ENCODE data around the gene AGO4. TPM values are rescaled to one million over a fixed set of nuclear protein-coding genes. Genes with fewer than 3 reads are reported as not detected.

AGO4 gene
- total RNA-seq, 4 donors from 2014 or later = 10.8 to 23.6 (median 17.7) TPM

DNA sequence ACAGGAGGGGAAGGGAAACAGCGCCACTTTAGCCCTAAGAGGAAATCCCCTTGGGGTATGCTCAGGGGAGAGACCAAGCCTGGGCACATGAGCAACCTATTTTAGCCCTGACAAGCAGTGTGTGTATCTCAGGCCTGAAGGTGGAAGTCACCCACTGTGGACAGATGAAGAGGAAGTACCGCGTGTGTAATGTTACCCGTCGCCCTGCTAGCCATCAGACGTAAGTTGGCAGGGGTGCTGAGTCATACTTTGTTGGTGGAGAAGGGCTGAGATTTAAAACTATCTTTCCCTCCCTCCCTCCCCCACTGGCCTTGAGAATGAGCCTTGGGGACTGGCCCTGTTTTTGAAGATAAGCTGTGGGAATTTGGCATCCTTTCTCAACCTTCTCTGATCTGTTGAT lies 86.4 kb downstream of the AGO4 start:
- Histone ChIP-seq H3K36me3 (no peaks in the 10 kb centered on the region), H3K4me3 (no peak overlapping the region), H3K27ac (no peak overlapping the region), H3K27me3 (no peaks in the 10 kb centered on the region), H3K9me3 (no peaks in the 10 kb centered on the region), H3K4me1 (no peaks in the 10 kb centered on the region)
- no peak for DNase-seq
- intact Hi-C loops (cut with DNase I; ENCODE audit: low total_unique reads) = no loop called here
- TF ChIP-seq, protein P1, sequence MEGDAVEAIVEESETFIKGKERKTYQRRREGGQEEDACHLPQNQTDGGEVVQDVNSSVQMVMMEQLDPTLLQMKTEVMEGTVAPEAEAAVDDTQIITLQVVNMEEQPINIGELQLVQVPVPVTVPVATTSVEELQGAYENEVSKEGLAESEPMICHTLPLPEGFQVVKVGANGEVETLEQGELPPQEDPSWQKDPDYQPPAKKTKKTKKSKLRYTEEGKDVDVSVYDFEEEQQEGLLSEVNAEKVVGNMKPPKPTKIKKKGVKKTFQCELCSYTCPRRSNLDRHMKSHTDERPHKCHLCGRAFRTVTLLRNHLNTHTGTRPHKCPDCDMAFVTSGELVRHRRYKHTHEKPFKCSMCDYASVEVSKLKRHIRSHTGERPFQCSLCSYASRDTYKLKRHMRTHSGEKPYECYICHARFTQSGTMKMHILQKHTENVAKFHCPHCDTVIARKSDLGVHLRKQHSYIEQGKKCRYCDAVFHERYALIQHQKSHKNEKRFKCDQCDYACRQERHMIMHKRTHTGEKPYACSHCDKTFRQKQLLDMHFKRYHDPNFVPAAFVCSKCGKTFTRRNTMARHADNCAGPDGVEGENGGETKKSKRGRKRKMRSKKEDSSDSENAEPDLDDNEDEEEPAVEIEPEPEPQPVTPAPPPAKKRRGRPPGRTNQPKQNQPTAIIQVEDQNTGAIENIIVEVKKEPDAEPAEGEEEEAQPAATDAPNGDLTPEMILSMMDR (IDR thresholded peaks at IDR 0.05) = no peak
- TF ChIP-seq POLR2A (IDR thresholded peaks at IDR 0.05) = no peak

DNA sequence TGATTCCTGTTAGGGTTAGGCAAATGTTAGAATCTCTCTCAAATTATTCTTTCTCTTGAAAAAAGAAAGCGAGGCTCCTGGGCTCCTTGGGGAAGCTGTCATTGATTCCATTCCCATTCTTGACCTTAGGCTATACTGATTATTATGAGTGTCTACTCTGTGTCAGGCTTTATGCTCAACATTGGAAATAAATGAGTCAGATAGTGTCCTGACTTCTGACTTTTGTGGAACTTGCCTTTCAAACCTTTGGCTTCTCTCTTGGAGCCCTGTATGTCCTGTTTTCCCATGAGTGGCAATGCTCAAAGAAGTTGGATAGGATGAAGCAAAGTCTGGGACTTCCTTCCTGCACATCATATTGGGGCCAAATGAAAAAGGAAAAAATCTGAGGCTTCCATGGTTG lies 86.8 kb downstream of the AGO4 start:
- Histone ChIP-seq H3K27me3 (no peaks in the 10 kb centered on the region), H3K27ac (no peak overlapping the region), H3K9me3 (no peaks in the 10 kb centered on the region), H3K4me1 (no peaks in the 10 kb centered on the region), H3K4me3 (no peak overlapping the region), H3K36me3 (no peaks in the 10 kb centered on the region)
- no peak for DNase-seq
- intact Hi-C loops (cut with DNase I; ENCODE audit: low total_unique reads) = no loop called here
- no peak for TF ChIP-seq POLR2A (IDR thresholded peaks at IDR 0.05)
- TF ChIP-seq, protein P1 (IDR thresholded peaks at IDR 0.05) = no peak

DNA sequence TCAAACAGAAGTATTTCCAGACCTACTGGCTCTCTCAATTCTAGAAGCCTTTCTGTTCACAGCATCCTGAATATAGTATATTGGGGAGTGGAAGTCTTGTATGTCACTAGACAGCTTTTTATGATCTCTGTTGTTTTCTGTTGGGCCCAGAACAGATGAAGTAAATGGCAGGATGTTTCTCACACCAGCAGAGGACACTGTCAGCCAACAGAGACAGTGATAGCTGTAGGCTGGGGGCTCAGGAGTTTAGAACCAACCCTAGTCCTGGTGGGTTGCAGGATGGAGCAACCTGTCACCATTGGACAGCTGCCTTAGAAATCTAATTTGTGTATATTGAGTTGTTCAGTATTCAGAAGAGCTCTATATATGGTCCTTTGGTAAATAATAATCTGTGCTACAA lies 92.1 kb downstream of the AGO4 start:
- no peaks in the 10 kb centered on the region for H3K9me3 ChIP-seq
- H3K27ac ChIP-seq = no peak overlapping the region
- TF ChIP-seq, protein P1 (IDR thresholded peaks at IDR 0.05) = no peak
- intact Hi-C loops (cut with DNase I; ENCODE audit: low total_unique reads) = no loop called here
- no peak overlapping the region for H3K4me3 ChIP-seq
- no peaks in the 10 kb centered on the region for H3K4me1 ChIP-seq
- no peaks in the 10 kb centered on the region for H3K27me3 ChIP-seq
- no peaks in the 10 kb centered on the region for H3K36me3 ChIP-seq
- DNase-seq = no peak

DNA sequence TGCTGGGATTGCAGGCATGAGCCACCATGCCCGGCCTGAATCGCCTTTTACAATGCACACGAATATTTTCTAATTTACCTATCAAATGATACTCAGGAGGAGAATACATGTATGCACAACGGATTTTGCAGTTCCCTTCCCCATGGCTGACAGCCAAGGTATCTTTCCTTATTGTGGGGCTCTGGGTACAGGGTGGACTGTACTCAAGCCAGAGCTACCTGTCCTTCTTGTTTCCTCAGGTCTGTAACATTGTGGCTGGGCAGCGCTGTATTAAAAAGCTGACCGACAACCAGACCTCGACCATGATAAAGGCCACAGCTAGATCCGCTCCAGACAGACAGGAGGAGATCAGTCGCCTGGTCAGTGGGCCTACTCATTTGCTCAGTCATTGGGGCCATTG lies 93.4 kb downstream of the AGO4 start:
- Histone ChIP-seq H3K27me3 (no peaks in the 10 kb centered on the region), H3K36me3 (no peaks in the 10 kb centered on the region), H3K9me3 (no peaks in the 10 kb centered on the region), H3K4me3 (no peak overlapping the region), H3K4me1 (no peaks in the 10 kb centered on the region), H3K27ac (no peak overlapping the region)
- TF ChIP-seq POLR2A (IDR thresholded peaks at IDR 0.05) = no peak
- TF ChIP-seq, protein P1 (IDR thresholded peaks at IDR 0.05) = no peak
- intact Hi-C loops (cut with DNase I; ENCODE audit: low total_unique reads) = no loop called here
- DNase-seq = no peak

DNA sequence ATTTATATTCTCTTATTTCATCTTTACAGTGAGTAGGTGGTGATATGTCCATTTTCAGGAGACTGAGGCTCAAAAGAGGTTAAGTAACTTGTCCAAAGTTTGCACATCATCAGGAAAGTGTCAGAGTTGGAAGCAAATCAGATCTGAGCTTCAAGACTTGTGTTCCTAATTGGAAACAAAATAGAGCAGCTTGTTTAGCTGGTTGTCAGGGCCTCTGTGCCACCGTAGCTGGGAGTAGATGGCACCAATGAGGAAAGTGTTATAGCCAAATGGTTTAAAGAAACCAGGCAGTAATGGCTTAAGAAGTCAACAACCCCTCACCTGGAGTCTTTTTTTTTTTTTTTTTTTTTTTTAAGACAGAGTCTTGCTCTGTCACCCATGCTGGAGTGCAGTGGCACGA lies 94.9 kb downstream of the AGO4 start:
- TF ChIP-seq POLR2A (IDR thresholded peaks at IDR 0.05) = no peak
- TF ChIP-seq, protein P1 (IDR thresholded peaks at IDR 0.05) = no peak
- H3K4me1 ChIP-seq = no peaks in the 10 kb centered on the region
- no peak overlapping the region for H3K4me3 ChIP-seq
- H3K27me3 ChIP-seq = no peaks in the 10 kb centered on the region
- intact Hi-C loops (cut with DNase I; ENCODE audit: low total_unique reads) = no loop called here
- H3K9me3 ChIP-seq = no peaks in the 10 kb centered on the region
- no peak overlapping the region for H3K27ac ChIP-seq
- no peaks in the 10 kb centered on the region for H3K36me3 ChIP-seq
- DNase-seq = no peak

Other genes starting within 250 kb of the AGO4 start
- gene TFAP2E, start 234.7 kb upstream of the AGO4 start, total RNA-seq = 1 to 10 TPM in 1 of 4 donors, under 1 TPM in 1, not detected in 2; 0.97 to 3.6 TPM
- gene PSMB2, start 166.5 kb upstream of the AGO4 start, total RNA-seq = 10 to 100 TPM in 3 of 4 donors, 1 to 10 TPM in 1; 4.9 to 40.2 (median 27.2) TPM
- gene C1orf216, start 89.1 kb upstream of the AGO4 start, total RNA-seq = 10 to 100 TPM in 3 of 4 donors, 1 to 10 TPM in 1; 9.1 to 21.8 (median 18.4) TPM
- gene CLSPN, start 38.0 kb upstream of the AGO4 start, total RNA-seq = 10 to 100 TPM in 1 of 4 donors, not detected in 3; 14.0 TPM
- 10 to 100 TPM in 2 of 4 donors, 1 to 10 TPM in 2; 4.1 to 32.8 (median 12.0) TPM for gene AGO1, start 75.2 kb downstream of the AGO4 start, total RNA-seq
- 10 to 100 TPM; 21.2 to 47.8 (median 36.0) TPM for gene AGO3, start 123.1 kb downstream of the AGO4 start, total RNA-seq

Measured in uterus (tissue), 4 donors.